MCF 10A (cell line): ENCODE measurements around the gene DNAJC18. TPM values are rescaled to one million over a fixed set of nuclear protein-coding genes. Genes with fewer than 3 reads are reported as not detected.
A peak's percentile ranks its signal among the peaks of the same experiment; 100 is the strongest.

Experiments
- BruUV-seq: library from RNA; stranded (reverse); fragments of 400-500 nt; replicated peaks from 2 replicates; lab custom pipeline; 2021; lab: Mats Ljungman, UMichigan
- CTCF ChIA-PET: fragments of 300-600 bp; sonication (Branson Sonifier 250); formaldehyde crosslinking; extraction: SDS; loops from one replicate; lab custom pipeline; 2021; ENCODE audit warnings: antibody characterized with exemption, inconsistent platforms; lab: Yijun Ruan, JAX
- POLR2A ChIA-PET: fragments of 300-600, 350-650 bp; sonication (Branson Sonifier 250); formaldehyde crosslinking; extraction: SDS; loops from one replicate; lab custom pipeline; 2020; ENCODE audit warnings: antibody characterized with exemption, inconsistent platforms; lab: Yijun Ruan, JAX
- DNase-seq: peaks from one replicate; pipeline ENCODE4 v3.0.0-alpha.2; 2018; ENCODE audit not compliant: unreplicated experiment
- H3K27ac Mint-ChIP-seq: one replicate; pipeline ENCODE4 v1.8.0; 2022; ENCODE audit warnings: mild to moderate bottlenecking, low read depth, mixed read lengths; ENCODE audit not compliant: unreplicated experiment
- H3K27me3 Mint-ChIP-seq: one replicate; pipeline ENCODE4 v1.8.0; 2022; ENCODE audit warnings: mixed read lengths; ENCODE audit not compliant: insufficient read depth, unreplicated experiment
- H3K36me3 Mint-ChIP-seq: one replicate; pipeline ENCODE4 v1.8.0; 2022; ENCODE audit warnings: mild to moderate bottlenecking, moderate library complexity, mixed read lengths; ENCODE audit not compliant: insufficient read depth, unreplicated experiment
- H3K4me1 Mint-ChIP-seq: one replicate; pipeline ENCODE4 v1.8.0; 2022; ENCODE audit warnings: mixed read lengths; ENCODE audit not compliant: insufficient read depth, unreplicated experiment
- H3K4me3 Mint-ChIP-seq: one replicate; pipeline ENCODE4 v1.8.0; 2022; ENCODE audit warnings: mild to moderate bottlenecking, moderate library complexity, mixed read lengths; ENCODE audit not compliant: unreplicated experiment
- H3K9me3 Mint-ChIP-seq: one replicate; pipeline ENCODE4 v1.8.0; 2022; ENCODE audit warnings: mixed read lengths; ENCODE audit not compliant: unreplicated experiment
- CTCF ChIP-seq: fragments of 200-600 bp; IDR thresholded peaks from one replicate; pipeline ENCODE4 v1.8.0; 2022; ENCODE audit warnings: antibody characterized with exemption, mild to moderate bottlenecking; ENCODE audit not compliant: unreplicated experiment
- intact Hi-C: fragments of 100-400 bp; cut with micrococcal nuclease; formaldehyde crosslinking; loops from 2 replicates; pipeline ENCODE4 v1.14.1; 2022
- total RNA-seq: library from RNA; stranded (reverse); gene quantifications from 2 replicates; pipeline ENCODE4 v1.2.3, GENCODE V29; 2022

DNAJC18 gene
- total RNA-seq, 1 experiment from 2014 or later: 15.1 TPM

GRCh38 chr5:139459451-139459934 is 20.2 kb upstream of the DNAJC18 start:
- no peak overlapping the region for H3K4me3 Mint-ChIP-seq
- no peaks in the 10 kb centered on the region for H3K36me3 Mint-ChIP-seq
- H3K27me3 Mint-ChIP-seq: no peaks in the 10 kb centered on the region
- ChIA-PET POLR2A (no interaction called here), CTCF (no interaction called here)
- H3K9me3 Mint-ChIP-seq: no peaks in the 10 kb centered on the region
- BruUV-seq: no TSS peak
- intact Hi-C loops: no loop called here
- no peak for DNase-seq
- H3K4me1 Mint-ChIP-seq: peaks cover 6% of the 10 kb centered on the region
- no peak overlapping the region for H3K27ac Mint-ChIP-seq
- no peak for TF ChIP-seq CTCF

DNA sequence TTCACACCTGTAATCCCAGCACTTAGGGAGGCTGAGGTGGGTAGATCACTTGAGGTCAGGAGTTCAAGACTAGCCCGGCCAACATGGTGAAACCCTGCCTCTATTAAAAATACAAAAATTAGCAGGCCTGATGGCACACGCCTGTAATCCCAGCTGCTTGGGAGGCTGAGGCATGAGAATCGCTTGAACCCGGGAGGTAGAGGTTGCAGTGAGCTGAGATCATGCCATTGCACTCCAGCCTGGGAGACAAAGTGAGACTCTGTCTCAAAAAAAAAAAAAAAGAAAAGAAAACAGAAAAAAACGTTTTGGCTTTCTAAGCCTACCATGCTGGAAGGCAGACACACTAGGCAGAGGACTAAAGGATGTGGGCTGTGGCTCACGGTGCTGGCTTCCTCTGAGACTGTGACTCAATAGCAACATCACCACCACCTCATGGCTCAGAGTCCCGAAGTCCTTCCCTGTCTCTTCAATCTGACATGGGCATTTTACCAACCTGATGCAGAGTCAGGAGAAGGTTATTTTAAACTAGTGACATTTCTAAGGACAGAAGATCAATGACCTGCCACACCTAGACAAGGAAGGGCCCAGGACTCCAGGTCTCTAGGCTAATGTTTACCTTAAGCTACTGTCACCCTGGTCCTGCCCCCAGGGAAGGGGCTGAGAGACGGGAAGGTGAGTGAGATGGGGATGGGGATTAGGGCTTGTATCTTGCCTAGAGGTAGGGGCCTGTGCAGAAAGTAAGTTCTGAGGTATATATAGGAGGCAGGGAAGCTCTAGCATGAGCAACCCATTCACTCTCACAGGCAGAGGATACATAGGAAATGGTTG is 19.5 kb upstream of the DNAJC18 start:
- Mint-ChIP-seq H3K27ac (no peak overlapping the region), H3K36me3 (no peaks in the 10 kb centered on the region), H3K9me3 (no peaks in the 10 kb centered on the region), H3K27me3 (no peaks in the 10 kb centered on the region), H3K4me3 (no peak overlapping the region), H3K4me1 (peaks cover 6% of the 10 kb centered on the region)
- peak; percentile 33 for DNase-seq
- TF ChIP-seq CTCF: no peak
- intact Hi-C loops: no loop called here
- ChIA-PET CTCF (interaction anchor here (0.7 to 0.9 kb wide), 3 partner anchors 11 to 56 kb away, joined by 3 to 5 read pairs (median 4); no protein-coding TSS in a partner anchor), POLR2A (interaction anchor here (0.6 to 1.6 kb wide), 4 partner anchors 11 to 27 kb away, joined by 3 to 5 read pairs (median 4); no protein-coding TSS in a partner anchor)
- BruUV-seq: no TSS peak

DNA sequence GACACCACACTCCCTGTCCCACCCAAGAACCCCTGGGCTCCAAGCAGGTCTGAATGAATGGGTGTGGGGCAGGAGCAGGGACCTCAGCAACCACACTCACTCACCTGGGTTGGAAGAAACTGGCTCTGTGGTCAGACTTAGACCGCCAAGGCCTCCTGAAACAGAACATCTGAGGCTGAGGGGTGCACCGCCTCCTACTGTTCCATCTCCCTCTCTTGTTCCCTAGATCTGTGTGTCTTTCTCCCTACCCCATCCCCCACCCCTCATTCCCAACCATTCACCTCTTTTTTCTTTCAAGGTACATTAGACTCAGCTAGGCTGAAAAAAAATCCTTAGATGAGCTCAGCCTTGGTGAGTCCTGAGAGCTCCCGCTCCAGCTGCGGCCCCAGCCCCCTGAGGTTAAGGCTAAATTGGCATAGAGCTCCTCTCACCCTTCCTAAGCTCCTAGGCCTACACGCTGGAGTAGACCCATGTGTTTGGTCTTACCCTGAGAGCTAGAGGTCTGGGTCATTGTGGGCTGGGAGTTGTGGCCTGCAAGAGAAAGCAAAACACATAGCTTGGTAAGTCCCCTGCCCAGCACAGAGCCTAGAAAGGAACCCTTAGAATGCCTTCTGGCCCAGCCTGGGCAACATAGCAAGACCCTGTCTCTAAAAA is 18.5 kb upstream of the DNAJC18 start:
- Mint-ChIP-seq H3K27ac (no peak overlapping the region), H3K36me3 (no peaks in the 10 kb centered on the region), H3K4me1 (peaks cover 6% of the 10 kb centered on the region), H3K4me3 (no peak overlapping the region), H3K9me3 (no peaks in the 10 kb centered on the region), H3K27me3 (no peaks in the 10 kb centered on the region)
- ChIA-PET POLR2A (interaction anchor here (0.6 to 1.6 kb wide), 4 partner anchors 10 to 28 kb away, joined by 3 to 5 read pairs (median 4); no protein-coding TSS in a partner anchor), CTCF (interaction anchor here (0.7 to 0.9 kb wide), 4 partner anchors 10 to 111 kb away, joined by 3 to 5 read pairs (median 4); no protein-coding TSS in a partner anchor)
- intact Hi-C loops: no loop called here
- BruUV-seq: no TSS peak
- no peak for DNase-seq
- TF ChIP-seq CTCF: no peak

GRCh38 chr5:139457241-139457640 is 17.9 kb upstream of the DNAJC18 start:
- CTCF ChIA-PET: no interaction called here
- POLR2A ChIA-PET: interaction anchor here (1.1 kb wide), 1 partner anchor 25 kb away, joined by 3 read pairs; no protein-coding TSS in a partner anchor
- Mint-ChIP-seq H3K36me3 (no peaks in the 10 kb centered on the region), H3K4me1 (peaks cover 6% of the 10 kb centered on the region), H3K4me3 (no peak overlapping the region), H3K27me3 (no peaks in the 10 kb centered on the region), H3K9me3 (no peaks in the 10 kb centered on the region), H3K27ac (no peak overlapping the region)
- TF ChIP-seq CTCF: no peak
- no peak for DNase-seq
- intact Hi-C loops: no loop called here
- BruUV-seq: no TSS peak
